HepG2 (cell line): Measurements from ENCODE around the gene MFAP3L. TPM values are rescaled to one million over a fixed set of nuclear protein-coding genes. Genes with fewer than 3 reads are reported as not detected.

Experiments
- ATAC-seq: fragments of 200-7000 bp; cut with Tn5 transposase; 3 replicates; pipeline ENCODE4 v1.9.1; 2020; ENCODE audit warnings: mild to moderate bottlenecking, moderate library complexity
- BruUV-seq: library from RNA; stranded (reverse); fragments of 400-500 nt; replicated peaks from 2 replicates; lab custom pipeline; 2021; lab: Mats Ljungman, UMichigan
- CTCF ChIA-PET: fragments of 300-600 bp; formaldehyde crosslinking; extraction: SDS; loops from one replicate; lab custom pipeline; 2021; ENCODE audit warnings: low total read pairs, inconsistent platforms, low intra/inter-chr PET ratio; lab: Yijun Ruan, JAX
- POLR2A ChIA-PET: fragments of 350-600 bp; sonication (Branson Sonifier 250); formaldehyde crosslinking; loops from one replicate; lab custom pipeline; 2020; ENCODE audit warnings: antibody characterized with exemption, inconsistent platforms; lab: Yijun Ruan, JAX
- DNase-seq: peaks from one replicate; pipeline ENCODE4 v3.0.0-alpha.2; 2015; ENCODE audit warnings: low spot score
- FAIRE-seq: peaks from 3 replicates; lab custom pipeline; 2011; peaks lifted over from hg19 to GRCh38; lab: Jason Lieb, UNC
- H2AFZ ChIP-seq: one replicate; pipeline ENCODE4 v1.6.1; 2011; ENCODE audit warnings: low read length, inconsistent platforms
- H3K27ac ChIP-seq: fragments of 300-600 bp; 3 replicates; pipeline ENCODE4 v1.8.0; 2011; ENCODE audit warnings: mixed run types, mild to moderate bottlenecking, mixed read lengths, low read length, inconsistent platforms; ENCODE audit not compliant: insufficient read depth; ENCODE audit errors: extremely low read length
- H3K27me3 ChIP-seq, 2 experiments: fragments of 200-600 bp in 1 of 2; 2 replicates in 1 of 2; 3 replicates in 1 of 2; pipeline versions ENCODE4 v1.6.0 to v1.8.0; 2011; ENCODE audit warnings: low read length in 2 of 2, mild to moderate bottlenecking in 2 of 2, moderate library complexity in 2 of 2, inconsistent platforms in 1 of 2; ENCODE audit not compliant: insufficient read depth in 2 of 2, control insufficient read depth in 1 of 2
- H3K36me3 ChIP-seq, 2 experiments: fragments of 200-600 bp in 1 of 2; replicated peaks in 1 of 2; 2 replicates in 1 of 2; 3 replicates in 1 of 2; pipeline versions ENCODE4 v1.5.1 to v1.8.0; 2011; ENCODE audit warnings: low read length in 2 of 2, inconsistent platforms in 1 of 2; ENCODE audit not compliant: insufficient read depth in 2 of 2, control insufficient read depth in 1 of 2
- H3K4me1 ChIP-seq: 2 replicates; pipeline ENCODE4 v1.5.1; 2012; ENCODE audit warnings: low read length, inconsistent platforms; ENCODE audit not compliant: insufficient read depth
- H3K4me2 ChIP-seq: 2 replicates; pipeline ENCODE4 v1.6.0; 2011; ENCODE audit warnings: low read depth, low read length, inconsistent platforms
- H3K4me3 ChIP-seq, 3 experiments: fragments of 200-600 bp in 1 of 3; sonication (generic), shearing (Covaris generic) in 1 of 3; replicated peaks in 1 of 3; 2 replicates each; pipeline ENCODE4 v1.5.1; 2011 to 2016; ENCODE audit warnings: low read length in 3 of 3, inconsistent platforms in 2 of 3, low read depth in 2 of 3, mild to moderate bottlenecking in 2 of 3, control low read depth in 1 of 3, mixed read lengths in 1 of 3; ENCODE audit not compliant: insufficient read depth in 1 of 3
- H3K79me2 ChIP-seq: one replicate; pipeline ENCODE4 v1.6.1; 2011; ENCODE audit warnings: low read length, inconsistent platforms; ENCODE audit not compliant: insufficient read depth
- H3K9ac ChIP-seq: 2 replicates; pipeline ENCODE4 v1.6.0; 2011; ENCODE audit warnings: mild to moderate bottlenecking, low read depth, low read length, inconsistent platforms; ENCODE audit not compliant: insufficient read depth
- H3K9me3 ChIP-seq: 2 replicates; pipeline ENCODE4 v1.5.1; 2012; ENCODE audit warnings: mild to moderate bottlenecking, low read length
- H4K20me1 ChIP-seq: 2 replicates; pipeline ENCODE4 v1.6.0; 2011; ENCODE audit warnings: inconsistent platforms, mild to moderate bottlenecking, low read length, moderate library complexity; ENCODE audit not compliant: insufficient read depth
- ATF6 ChIP-seq: sonication (generic); formaldehyde crosslinking; conservative IDR thresholded peaks from 2 replicates; pipeline ENCODE4 v1.4.0; 2020; ENCODE audit warnings: missing genetic modification reagents
- ATF7-NPFF ChIP-seq: sonication (generic); formaldehyde crosslinking; IDR thresholded peaks from 2 replicates; pipeline ENCODE4 v1.8.1; 2023; ENCODE audit warnings: mild to moderate bottlenecking, low read depth, missing genetic modification reagents, moderate library complexity
- CHD4 ChIP-seq: fragments of 200-600 bp; sonication (generic); IDR thresholded peaks from 2 replicates; pipeline ENCODE4 v1.7.0; 2017; ENCODE audit warnings: mild to moderate bottlenecking, low read length, borderline replicate concordance
- E2F5 ChIP-seq: sonication (generic); formaldehyde crosslinking; conservative IDR thresholded peaks from 2 replicates; pipeline ENCODE4 v1.4.0; 2020; ENCODE audit warnings: missing genetic modification reagents
- HBP1 ChIP-seq: IDR thresholded peaks from 2 replicates; pipeline ENCODE4 v1.6.1; 2016; ENCODE audit warnings: low read depth, control low read depth
- HDAC1 ChIP-seq: sonication (generic); formaldehyde crosslinking; IDR thresholded peaks from 2 replicates; pipeline ENCODE4 v1.5.1; 2020; ENCODE audit warnings: mild to moderate bottlenecking, missing genetic modification reagents
- KAT7 ChIP-seq: IDR thresholded peaks from 2 replicates; pipeline ENCODE4 v1.6.1; 2018; ENCODE audit warnings: borderline replicate concordance, missing compliant biosample characterization
- NFYB ChIP-seq: sonication (generic); formaldehyde crosslinking; IDR thresholded peaks from 2 replicates; pipeline ENCODE4 v1.4.0; 2020; ENCODE audit warnings: missing genetic modification reagents
- PCBP1 ChIP-seq: fragments of 200-400 bp; formaldehyde crosslinking; IDR thresholded peaks from 2 replicates; pipeline ENCODE4 v1.6.1; 2017; ENCODE audit warnings: mild to moderate bottlenecking, low read depth, low read length, borderline replicate concordance
- RARA ChIP-seq: IDR thresholded peaks from 2 replicates; pipeline ENCODE4 v1.6.1; 2016; ENCODE audit warnings: missing genetic modification reagents, missing compliant biosample characterization
- SKIL ChIP-seq: sonication (generic); formaldehyde crosslinking; IDR thresholded peaks from 2 replicates; pipeline ENCODE4 v1.8.0; 2022; ENCODE audit warnings: missing genetic modification reagents, mild to moderate bottlenecking, moderate library complexity, borderline replicate concordance
- SMAD3 ChIP-seq: sonication (generic); formaldehyde crosslinking; IDR thresholded peaks from 2 replicates; pipeline ENCODE4 v1.4.0; 2020; ENCODE audit warnings: missing genetic modification reagents
- TFDP2 ChIP-seq: sonication (generic); formaldehyde crosslinking; IDR thresholded peaks from 2 replicates; pipeline ENCODE4 v1.4.0; 2020; ENCODE audit warnings: missing genetic modification reagents
- ZBTB3 ChIP-seq: sonication (generic); formaldehyde crosslinking; IDR thresholded peaks from 2 replicates; pipeline ENCODE4 v1.4.0; 2020; ENCODE audit warnings: low read depth, mild to moderate bottlenecking, moderate library complexity, missing genetic modification reagents, borderline replicate concordance
- ZC3H4 ChIP-seq: sonication (generic); formaldehyde crosslinking; IDR thresholded peaks from 2 replicates; pipeline ENCODE4 v1.4.0; 2020; ENCODE audit warnings: missing genetic modification reagents, borderline replicate concordance
- ZNF557 ChIP-seq: sonication (generic); formaldehyde crosslinking; IDR thresholded peaks from 2 replicates; pipeline ENCODE4 v1.4.0; 2020; ENCODE audit warnings: missing genetic modification reagents
- ZNF747 ChIP-seq: sonication (generic); formaldehyde crosslinking; IDR thresholded peaks from 2 replicates; pipeline ENCODE4 v1.8.1; 2023; ENCODE audit warnings: missing genetic modification reagents, mild to moderate bottlenecking, borderline replicate concordance
- WGBS: methylation state at CpG from one replicate; pipeline ENCODE4 v1.1.6; 2017; ENCODE audit warnings: low lambda C conversion rate; 5-methylcytosine and 5-hydroxymethylcytosine counted together
- in situ Hi-C: cut with HindIII; loops from 2 replicates; pipeline ENCODE4 v1.10.0; 2017; ENCODE audit warnings: low pct_unique_long_range_greater_than_20kb; ENCODE audit not compliant: extremely low pct_ligation_motif_present
- intact Hi-C: fragments of 100-400 bp; cut with micrococcal nuclease; formaldehyde crosslinking; loops from one replicate; pipeline ENCODE4 v1.10.0; 2022; ENCODE audit not compliant: unreplicated experiment
- polyA plus RNA-seq, 8 experiments: library from polyadenylated mRNA; depleted of rRNA in 3 of 8; stranded (reverse) in 7 of 8; unstranded in 1 of 8; fragments of >200 nt; fragmentation: Illumina TruSeq in 4 of 8; extraction: Trizol in 4 of 8; gene quantifications; 2 replicates each; pipeline versions ENCODE4 v1.2.1 to v1.2.3, GENCODE V29; 2011 to 2016; ENCODE audit warnings: low read depth in 4 of 8, missing spikeins in 1 of 8, mixed read lengths in 1 of 8; ENCODE audit not compliant: insufficient read depth in 1 of 8
- total RNA-seq, 5 experiments: library from RNA; depleted of rRNA; stranded (reverse); fragments of >200 nt; fragmentation: Illumina TruSeq; extraction: Trizol; gene quantifications; 2 replicates each; pipeline ENCODE4 v1.2.3, GENCODE V29; 2016; ENCODE audit warnings: low read depth in 1 of 5

MFAP3L gene
- total and polyA plus RNA-seq, 2 of the 13 experiments (the other 11 are each of a cell fraction or from before 2014, with no cell fraction given): 1.5 to 3.6 TPM

GRCh38 chr4:170057866-170058265 lies 31.7 kb upstream of the MFAP3L start (continued):
- TF ChIP-seq HBP1 (CRISPR knock-in tag): no peak

GRCh38 chr4:170052919-170053318 lies 26.7 kb upstream of the MFAP3L start:
- no peaks in the 10 kb centered on the region for H3K4me1 ChIP-seq
- H3K9ac ChIP-seq: no peak overlapping the region
- FAIRE-seq (no peak), ATAC-seq (no peak), DNase-seq (no peak)
- H3K27me3 ChIP-seq: no peaks in the 10 kb centered on the region
- intact Hi-C loops: no loop called here
- H3K27ac ChIP-seq: no peak overlapping the region
- no peak overlapping the region for H3K4me2 ChIP-seq
- H3K79me2 ChIP-seq: no peaks in the 10 kb centered on the region
- BruUV-seq: no TSS peak
- H3K36me3 ChIP-seq: no peaks in the 10 kb centered on the region
- H3K9me3 ChIP-seq: no peaks in the 10 kb centered on the region
- in situ Hi-C loops: no loop called here
- CTCF ChIA-PET: no interaction called here
- no peaks in the 10 kb centered on the region for H4K20me1 ChIP-seq
- POLR2A ChIA-PET: no interaction called here
- WGBS: 47% methylated on average over 5 of the region's 5 CpGs
- no peak overlapping the region for H3K4me3 ChIP-seq
- H2AFZ ChIP-seq: no peak overlapping the region
- TF ChIP-seq TFDP2 (no peak), HDAC1 (CRISPR knock-in tag) (no peak), CHD4 (no peak), ATF6 (no peak), ZC3H4 (CRISPR knock-in tag) (no peak), PCBP1 (no peak), ZBTB3 (CRISPR knock-in tag) (no peak), SKIL (CRISPR knock-in tag) (no peak), RARA (CRISPR knock-in tag) (no peak), NFYB (CRISPR knock-in tag) (no peak), SMAD3 (CRISPR knock-in tag) (no peak), ZNF747 (CRISPR knock-in tag) (no peak), KAT7 (no peak), ATF7-NPFF (CRISPR knock-in tag) (no peak), E2F5 (CRISPR knock-in tag) (no peak), ZNF557 (CRISPR knock-in tag) (no peak)
